ENCODE results near the gene VWA5B1. TPM values are rescaled to one million over a fixed set of nuclear protein-coding genes. Genes with fewer than 3 reads are reported as not detected.

The VWA5B1 gene
- total RNA-seq, 1 donor from 2014 or later = 1.9 TPM

DNA sequence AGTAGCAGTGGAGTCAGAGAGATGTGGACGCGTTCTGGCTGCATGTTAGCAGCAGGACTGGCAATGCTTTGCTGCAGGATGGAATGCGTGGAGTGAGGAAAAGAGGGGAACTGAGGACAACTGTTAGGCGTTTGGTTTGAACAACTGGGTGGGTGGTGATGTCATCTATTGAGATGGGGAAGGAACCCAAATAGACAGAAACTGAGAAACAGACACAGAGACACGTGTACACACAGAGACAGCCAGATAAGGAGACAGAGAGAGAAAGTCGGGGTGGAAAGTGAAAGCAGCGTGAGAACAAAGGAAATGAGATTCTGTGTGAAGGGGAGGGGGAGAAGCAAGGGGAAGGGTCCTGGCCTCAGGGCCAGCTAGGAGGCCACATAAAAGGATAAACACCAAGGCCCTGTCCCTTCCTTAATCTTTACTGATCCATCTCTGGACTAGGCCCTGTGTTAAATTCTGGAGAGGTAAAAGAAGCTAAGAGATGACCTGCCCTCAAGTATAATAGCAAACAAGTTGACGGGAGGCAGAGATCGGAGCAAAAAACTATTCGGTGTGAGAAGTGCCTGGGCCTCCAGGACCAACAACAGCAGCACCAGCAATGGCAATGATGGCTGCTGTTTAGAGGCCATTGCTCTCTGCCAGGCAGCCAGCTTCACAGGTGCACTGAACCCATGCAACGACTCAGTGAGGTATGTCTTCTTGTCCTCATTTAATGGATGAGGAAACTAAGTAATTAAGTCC lies 31.6 kb downstream of the VWA5B1 start:
- peaks cover 55% of the 10 kb centered on the region for H3K27me3 Mint-ChIP-seq
- peaks cover 20% of the 10 kb centered on the region for H3K4me1 Mint-ChIP-seq (ENCODE audit: unreplicated experiment)
- H3K9me3 Mint-ChIP-seq = no peaks in the 10 kb centered on the region
- TF ChIP-seq, protein P1, sequence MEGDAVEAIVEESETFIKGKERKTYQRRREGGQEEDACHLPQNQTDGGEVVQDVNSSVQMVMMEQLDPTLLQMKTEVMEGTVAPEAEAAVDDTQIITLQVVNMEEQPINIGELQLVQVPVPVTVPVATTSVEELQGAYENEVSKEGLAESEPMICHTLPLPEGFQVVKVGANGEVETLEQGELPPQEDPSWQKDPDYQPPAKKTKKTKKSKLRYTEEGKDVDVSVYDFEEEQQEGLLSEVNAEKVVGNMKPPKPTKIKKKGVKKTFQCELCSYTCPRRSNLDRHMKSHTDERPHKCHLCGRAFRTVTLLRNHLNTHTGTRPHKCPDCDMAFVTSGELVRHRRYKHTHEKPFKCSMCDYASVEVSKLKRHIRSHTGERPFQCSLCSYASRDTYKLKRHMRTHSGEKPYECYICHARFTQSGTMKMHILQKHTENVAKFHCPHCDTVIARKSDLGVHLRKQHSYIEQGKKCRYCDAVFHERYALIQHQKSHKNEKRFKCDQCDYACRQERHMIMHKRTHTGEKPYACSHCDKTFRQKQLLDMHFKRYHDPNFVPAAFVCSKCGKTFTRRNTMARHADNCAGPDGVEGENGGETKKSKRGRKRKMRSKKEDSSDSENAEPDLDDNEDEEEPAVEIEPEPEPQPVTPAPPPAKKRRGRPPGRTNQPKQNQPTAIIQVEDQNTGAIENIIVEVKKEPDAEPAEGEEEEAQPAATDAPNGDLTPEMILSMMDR (conservative IDR thresholded peaks at IDR 0.05) = no peak
- no peak overlapping the region for H3K4me3 Mint-ChIP-seq
- DNase-seq (ENCODE audit: extremely low spot score, unreplicated experiment) = no peak
- H3K36me3 Mint-ChIP-seq = no peaks in the 10 kb centered on the region
- no peak overlapping the region for H3K27ac Mint-ChIP-seq

GRCh38 chr1:20322825-20323612 lies 32.3 kb downstream of the VWA5B1 start:
- Mint-ChIP-seq H3K4me1 (ENCODE audit: unreplicated experiment) (peaks cover 20% of the 10 kb centered on the region), H3K36me3 (no peaks in the 10 kb centered on the region), H3K4me3 (no peak overlapping the region), H3K9me3 (no peaks in the 10 kb centered on the region), H3K27me3 (peaks cover 61% of the 10 kb centered on the region), H3K27ac (no peak overlapping the region)
- DNase-seq (ENCODE audit: extremely low spot score, unreplicated experiment) = no peak
- TF ChIP-seq, protein P1 (conservative IDR thresholded peaks at IDR 0.05) = no peak

DNA sequence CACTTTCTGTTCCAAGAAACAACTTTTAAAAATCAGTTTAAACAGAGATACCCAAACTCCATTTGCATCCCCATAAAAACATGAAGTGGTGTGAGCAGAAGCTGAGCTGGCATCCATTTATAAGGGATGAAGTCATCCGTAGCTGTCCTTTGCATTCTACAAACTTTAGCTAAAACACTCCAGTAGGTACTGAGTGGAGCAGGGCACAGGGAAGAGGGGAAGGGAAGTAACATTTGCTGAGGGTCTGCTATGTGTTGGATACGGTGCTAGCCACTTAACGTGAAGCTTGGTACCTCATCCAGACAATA lies 32.9 kb downstream of the VWA5B1 start:
- Mint-ChIP-seq H3K4me3 (no peak overlapping the region), H3K4me1 (ENCODE audit: unreplicated experiment) (peaks cover 20% of the 10 kb centered on the region), H3K9me3 (no peaks in the 10 kb centered on the region), H3K36me3 (no peaks in the 10 kb centered on the region), H3K27ac (no peak overlapping the region), H3K27me3 (peaks cover 63% of the 10 kb centered on the region)
- TF ChIP-seq, protein P1 (conservative IDR thresholded peaks at IDR 0.05) = no peak
- no peak for DNase-seq (ENCODE audit: extremely low spot score, unreplicated experiment)

DNA sequence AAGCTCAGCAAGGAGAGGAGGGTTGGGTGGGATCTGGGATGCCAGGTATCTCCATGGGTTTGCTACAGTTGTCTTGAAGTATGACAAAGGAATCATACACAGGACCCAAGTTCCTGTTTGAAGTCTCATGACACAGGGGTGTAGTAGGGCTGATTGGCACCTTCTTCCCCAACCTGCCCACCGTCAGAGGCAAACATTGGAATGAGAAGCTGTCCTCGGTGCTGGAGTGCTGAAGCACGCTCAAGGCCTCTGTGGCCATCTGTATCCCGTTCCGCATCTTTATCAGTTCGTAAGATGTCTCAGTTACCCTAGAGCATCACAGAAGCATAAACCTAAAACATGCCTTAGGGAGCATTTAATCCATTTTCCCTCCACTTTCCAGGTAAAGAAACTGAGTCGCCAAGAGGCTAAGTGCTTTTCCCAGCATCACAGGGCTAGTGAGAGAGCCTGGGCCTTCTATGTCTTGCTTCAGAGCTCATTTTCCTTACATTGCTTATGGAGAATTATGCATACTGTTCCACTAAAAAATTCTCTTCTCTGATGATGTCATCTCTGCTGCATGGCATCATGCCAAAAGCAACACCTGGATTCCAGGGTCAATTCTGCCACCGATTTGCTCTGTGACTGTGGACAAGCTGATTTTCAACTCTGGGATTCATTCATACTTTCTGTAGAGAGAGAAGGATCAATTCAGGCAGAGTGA lies 34.2 kb downstream of the VWA5B1 start:
- no peak overlapping the region for H3K4me3 Mint-ChIP-seq
- H3K27me3 Mint-ChIP-seq = peaks cover 62% of the 10 kb centered on the region
- H3K4me1 Mint-ChIP-seq (ENCODE audit: unreplicated experiment) = peaks cover 20% of the 10 kb centered on the region
- H3K27ac Mint-ChIP-seq = no peak overlapping the region
- no peaks in the 10 kb centered on the region for H3K9me3 Mint-ChIP-seq
- TF ChIP-seq, protein P1 (conservative IDR thresholded peaks at IDR 0.05) = no peak
- DNase-seq (ENCODE audit: extremely low spot score, unreplicated experiment) = no peak
- no peaks in the 10 kb centered on the region for H3K36me3 Mint-ChIP-seq

DNA sequence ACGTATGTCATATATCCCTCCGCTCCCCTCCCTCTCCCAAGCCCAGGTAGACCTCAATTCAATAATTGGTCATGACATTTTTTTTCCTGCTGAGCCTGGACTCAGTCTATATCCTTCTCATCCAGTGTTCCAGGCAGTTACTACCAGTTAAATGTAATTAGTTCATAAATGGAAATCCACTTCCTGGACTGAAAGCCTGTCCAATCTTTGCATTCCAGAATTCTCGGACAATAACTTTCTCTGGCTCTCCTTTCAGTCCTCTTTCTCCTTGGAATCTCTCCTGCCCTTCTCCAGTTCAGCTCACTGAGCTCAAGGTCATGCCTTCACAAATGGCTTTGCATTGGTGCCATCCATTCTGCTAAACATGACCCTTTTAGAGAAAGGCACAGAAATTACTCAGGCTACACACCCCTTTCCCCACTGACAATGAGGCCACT lies 34.8 kb downstream of the VWA5B1 start:
- H3K9me3 Mint-ChIP-seq = no peaks in the 10 kb centered on the region
- peaks cover 20% of the 10 kb centered on the region for H3K4me1 Mint-ChIP-seq (ENCODE audit: unreplicated experiment)
- H3K4me3 Mint-ChIP-seq = no peak overlapping the region
- no peaks in the 10 kb centered on the region for H3K36me3 Mint-ChIP-seq
- TF ChIP-seq, protein P1 (conservative IDR thresholded peaks at IDR 0.05) = no peak
- H3K27ac Mint-ChIP-seq = no peak overlapping the region
- no peak for DNase-seq (ENCODE audit: extremely low spot score, unreplicated experiment)
- H3K27me3 Mint-ChIP-seq = peaks cover 62% of the 10 kb centered on the region

All from type B pancreatic cell (in vitro differentiated cells).